Neuron (in vitro differentiated cells): ENCODE data around the gene MAP2K7.

ENCODE experiments used
- H2AFZ ChIP-seq: one replicate; pipeline ENCODE4 v1.6.1; 2013; ENCODE audit warnings: low read depth, mild to moderate bottlenecking, inconsistent platforms, low read length, moderate library complexity
- H3K27me3 ChIP-seq: one replicate; pipeline ENCODE4 v1.6.1; 2013; ENCODE audit warnings: low read length; ENCODE audit not compliant: insufficient read depth
- H3K36me3 ChIP-seq: one replicate; pipeline ENCODE4 v1.6.1; 2013; ENCODE audit warnings: low read length; ENCODE audit not compliant: insufficient read depth
- H3K4me1 ChIP-seq: one replicate; pipeline ENCODE4 v1.6.1; 2013; ENCODE audit warnings: low read length; ENCODE audit not compliant: insufficient read depth
- H3K4me3 ChIP-seq: 2 replicates; pipeline ENCODE4 v1.5.1; 2013; ENCODE audit warnings: mild to moderate bottlenecking, low read length, moderate library complexity
- H3K9me3 ChIP-seq: one replicate; pipeline ENCODE4 v1.6.1; 2013; ENCODE audit warnings: low read length

MAP2K7 gene

GRCh38 chr19:7900931-7901330 is 2.7 kb upstream of the MAP2K7 start:
- peaks cover 3% of the 10 kb centered on the region for H3K9me3 ChIP-seq
- H3K4me1 ChIP-seq = peaks cover 20% of the 10 kb centered on the region
- H3K4me3 ChIP-seq = no peak overlapping the region
- H3K36me3 ChIP-seq = peaks cover 2% of the 10 kb centered on the region
- H3K27me3 ChIP-seq = no peaks in the 10 kb centered on the region
- H2AFZ ChIP-seq = no peak overlapping the region

- no peaks in the 10 kb centered on the region for H3K27me3 ChIP-seq
- peaks cover 20% of the 10 kb centered on the region for H3K4me1 ChIP-seq
- peaks cover 3% of the 10 kb centered on the region for H3K9me3 ChIP-seq
- peaks cover 2% of the 10 kb centered on the region for H3K36me3 ChIP-seq
- H2AFZ ChIP-seq = no peak overlapping the region
- no peak overlapping the region for H3K4me3 ChIP-seq
These were observed 2.3 kb upstream of the MAP2K7 start for GRCh38 chr19:7901337-7901736.

- no peak overlapping the region for H2AFZ ChIP-seq
- H3K4me3 ChIP-seq = peak overlapping the region; percentile 55
- peaks cover 20% of the 10 kb centered on the region for H3K4me1 ChIP-seq
- H3K27me3 ChIP-seq = no peaks in the 10 kb centered on the region
- peaks cover 3% of the 10 kb centered on the region for H3K9me3 ChIP-seq
- peaks cover 2% of the 10 kb centered on the region for H3K36me3 ChIP-seq
These were observed 857 bp upstream of the MAP2K7 start for GRCh38 chr19:7902796-7903243.

- H3K4me3 ChIP-seq = peak overlapping the region; percentile 71
- H2AFZ ChIP-seq = no peak overlapping the region
- H3K4me1 ChIP-seq = peaks cover 20% of the 10 kb centered on the region
- no peaks in the 10 kb centered on the region for H3K27me3 ChIP-seq
- H3K9me3 ChIP-seq = peaks cover 3% of the 10 kb centered on the region
- peaks cover 6% of the 10 kb centered on the region for H3K36me3 ChIP-seq
These were observed 670 bp downstream of the MAP2K7 start for GRCh38 chr19:7904074-7905020.

GRCh38 chr19:7905268-7905667 is 1.6 kb downstream of the MAP2K7 start:
- Histone ChIP-seq H2AFZ (no peak overlapping the region), H3K4me1 (peaks cover 20% of the 10 kb centered on the region), H3K9me3 (peaks cover under 1% of the 10 kb centered on the region), H3K36me3 (peaks cover 12% of the 10 kb centered on the region), H3K27me3 (no peaks in the 10 kb centered on the region), H3K4me3 (peak overlapping the region; percentile 71)

- Histone ChIP-seq H3K4me3 (no peak overlapping the region), H2AFZ (no peak overlapping the region), H3K27me3 (no peaks in the 10 kb centered on the region), H3K4me1 (peaks cover 20% of the 10 kb centered on the region), H3K9me3 (no peaks in the 10 kb centered on the region), H3K36me3 (peaks cover 17% of the 10 kb centered on the region)
These were observed 2.2 kb downstream of the MAP2K7 start for GRCh38 chr19:7905859-7906258.

- Histone ChIP-seq H3K4me3 (no peak overlapping the region), H3K9me3 (no peaks in the 10 kb centered on the region)
These were observed 3.4 kb downstream of the MAP2K7 start for GRCh38 chr19:7907122-7907521.

GRCh38 chr19:7907544-7907943 is 3.9 kb downstream of the MAP2K7 start:
- Histone ChIP-seq H3K36me3 (peaks cover 32% of the 10 kb centered on the region), H3K9me3 (no peaks in the 10 kb centered on the region), H3K4me3 (no peak overlapping the region), H3K27me3 (no peaks in the 10 kb centered on the region), H3K4me1 (peaks cover 20% of the 10 kb centered on the region), H2AFZ (no peak overlapping the region)

More at GRCh38 chr19:7907122-7907521, 3.4 kb downstream of the MAP2K7 start:
- Histone ChIP-seq H3K27me3 (no peaks in the 10 kb centered on the region), H2AFZ (no peak overlapping the region), H3K36me3 (peaks cover 29% of the 10 kb centered on the region), H3K4me1 (peaks cover 20% of the 10 kb centered on the region)

GRCh38 chr19:7908078-7908699 is 4.5 kb downstream of the MAP2K7 start:
- no peak overlapping the region for H2AFZ ChIP-seq
- no peaks in the 10 kb centered on the region for H3K9me3 ChIP-seq
- peaks cover 35% of the 10 kb centered on the region for H3K36me3 ChIP-seq
- H3K27me3 ChIP-seq = no peaks in the 10 kb centered on the region
- H3K4me1 ChIP-seq = peaks cover 14% of the 10 kb centered on the region
- no peak overlapping the region for H3K4me3 ChIP-seq

- H3K4me3 ChIP-seq = no peak overlapping the region
- no peaks in the 10 kb centered on the region for H3K27me3 ChIP-seq
- peaks cover 35% of the 10 kb centered on the region for H3K36me3 ChIP-seq
- H3K4me1 ChIP-seq = peaks cover 14% of the 10 kb centered on the region
- H2AFZ ChIP-seq = no peak overlapping the region
- no peaks in the 10 kb centered on the region for H3K9me3 ChIP-seq
These were observed 5.2 kb downstream of the MAP2K7 start for GRCh38 chr19:7908742-7909461.

GRCh38 chr19:7909471-7910067 is 5.9 kb downstream of the MAP2K7 start:
- Histone ChIP-seq H3K4me3 (no peak overlapping the region), H2AFZ (no peak overlapping the region), H3K4me1 (peaks cover 12% of the 10 kb centered on the region), H3K36me3 (peaks cover 35% of the 10 kb centered on the region), H3K27me3 (peaks cover 2% of the 10 kb centered on the region), H3K9me3 (no peaks in the 10 kb centered on the region)

- no peaks in the 10 kb centered on the region for H3K9me3 ChIP-seq
- no peak overlapping the region for H3K4me3 ChIP-seq
- no peak overlapping the region for H2AFZ ChIP-seq
- H3K36me3 ChIP-seq = peaks cover 35% of the 10 kb centered on the region
- peaks cover 3% of the 10 kb centered on the region for H3K4me1 ChIP-seq
- H3K27me3 ChIP-seq = peaks cover 9% of the 10 kb centered on the region
These were observed 6.9 kb downstream of the MAP2K7 start for GRCh38 chr19:7910321-7911161.
